Measurements from ENCODE around the gene GLYAT.

GLYAT gene

GRCh38 chr11:58731819-58732218 is at the start of gene GLYAT:
Gene GLYAT, minus strand, starts transcription at chr11:58731943. Its CDS starts 7,447 bp downstream, at chr11:58724496.
- DNase-seq: no peak

- DNase-seq: no peak
These were observed 49.6 kb upstream of the GLYAT start for GRCh38 chr11:58781345-58781744.

GRCh38 chr11:58780578-58780977 is 48.8 kb upstream of the GLYAT start:
- DNase-seq: no peak

GRCh38 chr11:58776891-58777710 is 45.4 kb upstream of the GLYAT start:
- DNase-seq: no peak

GRCh38 chr11:58775066-58775708 is 43.4 kb upstream of the GLYAT start:
- DNase-seq: no peak

GRCh38 chr11:58774164-58774593 is 42.4 kb upstream of the GLYAT start:
- DNase-seq: no peak

GRCh38 chr11:58773337-58773736 is 41.6 kb upstream of the GLYAT start:
- no peak for DNase-seq

- DNase-seq: no peak
These were observed 40.9 kb upstream of the GLYAT start for GRCh38 chr11:58772329-58773285.

- no peak for DNase-seq
These were observed 39.7 kb upstream of the GLYAT start for GRCh38 chr11:58771458-58771855.

- DNase-seq: no peak
These were observed 39.1 kb upstream of the GLYAT start for GRCh38 chr11:58770627-58771457.

- no peak for DNase-seq
These were observed 38.4 kb upstream of the GLYAT start for GRCh38 chr11:58770166-58770565.

GRCh38 chr11:58769308-58769707 is 37.6 kb upstream of the GLYAT start:
- DNase-seq: no peak

GRCh38 chr11:58768137-58768536 is 36.4 kb upstream of the GLYAT start:
- DNase-seq: no peak

GRCh38 chr11:58765078-58765477 is 33.3 kb upstream of the GLYAT start:
- DNase-seq: no peak

- no peak for DNase-seq
These were observed 31.4 kb upstream of the GLYAT start for GRCh38 chr11:58763120-58763490.

- no peak for DNase-seq
These were observed 30.8 kb upstream of the GLYAT start for GRCh38 chr11:58762284-58763119.

GRCh38 chr11:58757439-58757838 is 25.7 kb upstream of the GLYAT start:
- no peak for DNase-seq

- DNase-seq: no peak
These were observed 14.1 kb upstream of the GLYAT start for GRCh38 chr11:58745705-58746364.

- no peak for DNase-seq
These were observed 13.4 kb upstream of the GLYAT start for GRCh38 chr11:58744988-58745704.

All from NCI-H1092 treated with DMSO at 0.1 percent for 48 hours (cell line).